GM18526 (cell line): Measurements from ENCODE around the gene PPARD.

Source experiments
- POLR2A ChIP-seq: IDR thresholded peaks from 3 replicates; pipeline ENCODE4 v1.6.1; 2011; ENCODE audit not compliant: insufficient read length; ENCODE audit errors: extremely low read depth

PPARD gene

DNA sequence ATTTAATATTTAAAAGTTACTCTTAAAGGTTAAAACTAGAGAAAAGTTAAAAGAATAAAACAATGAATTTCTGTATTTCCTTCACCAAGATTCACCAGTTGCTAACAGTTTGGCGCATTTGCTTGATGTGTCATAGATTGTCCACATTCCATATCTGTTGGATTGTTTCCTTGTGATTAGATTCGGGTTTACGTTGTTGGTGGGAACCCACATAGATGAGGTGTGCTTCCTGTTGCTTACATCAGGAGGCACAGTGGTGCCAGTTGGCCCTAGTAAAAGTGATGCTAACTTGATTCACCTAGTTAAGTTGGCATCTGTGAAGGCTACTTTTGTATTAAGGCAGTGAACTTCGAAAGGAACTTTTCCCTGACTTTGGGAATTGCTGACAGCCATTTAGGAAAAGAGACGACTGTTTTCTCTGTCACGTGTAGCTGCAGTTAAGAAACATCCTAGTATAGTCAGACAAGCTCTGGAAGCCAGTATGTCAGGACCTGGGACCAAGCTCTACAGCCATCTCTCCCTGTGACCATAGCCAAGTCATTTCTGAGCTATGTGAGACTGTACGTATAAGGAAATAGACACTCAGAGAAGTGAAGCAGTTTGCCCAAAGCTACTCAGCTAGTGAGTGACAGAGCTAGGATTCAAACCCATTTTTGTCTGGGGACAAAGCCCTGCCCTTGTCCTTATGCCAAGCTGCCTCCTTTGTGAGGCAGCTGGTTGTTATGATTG, 49.0 kb downstream of the PPARD start:
- TF ChIP-seq POLR2A, result no peak

- no peak for TF ChIP-seq POLR2A
These were observed 49.8 kb downstream of the PPARD start for GRCh38 chr6:35392111-35392702.

GRCh38 chr6:35392773-35393672, 50.7 kb downstream of the PPARD start:
- TF ChIP-seq POLR2A, result no peak

GRCh38 chr6:35396991-35397390, 54.6 kb downstream of the PPARD start:
- no peak for TF ChIP-seq POLR2A

DNA sequence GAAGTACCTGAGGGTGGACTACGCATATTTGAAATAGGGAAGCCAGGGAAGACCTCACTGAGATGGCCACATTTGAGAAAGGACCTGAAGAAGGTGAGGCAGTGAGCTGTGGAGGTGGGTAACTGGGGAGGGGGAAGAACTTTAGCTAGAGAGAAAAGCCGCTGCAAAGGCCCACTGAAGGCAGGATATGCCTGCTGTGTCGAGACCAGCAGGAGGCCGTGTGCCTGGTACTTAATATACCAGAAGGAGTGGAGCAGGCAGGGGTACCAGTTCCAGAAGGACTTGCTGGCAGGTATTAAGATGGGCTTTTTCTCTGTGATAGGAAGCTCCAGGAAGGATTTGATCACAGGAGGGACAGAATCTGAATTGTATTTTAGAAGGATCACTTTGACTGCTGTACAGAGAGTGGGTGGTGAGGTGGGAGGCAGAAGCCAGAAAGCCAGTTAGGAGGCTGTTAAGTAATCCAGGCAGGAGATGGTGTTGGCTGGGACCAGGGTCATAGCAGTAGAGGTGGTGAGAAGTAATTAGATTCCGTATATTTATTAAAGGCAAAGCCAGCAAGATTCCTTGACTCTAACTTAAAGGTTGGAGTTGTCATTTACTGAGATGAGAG, 55.6 kb downstream of the PPARD start:
- TF ChIP-seq POLR2A, result no peak

GRCh38 chr6:35398526-35398925, 56.2 kb downstream of the PPARD start:
- no peak for TF ChIP-seq POLR2A

- no peak for TF ChIP-seq POLR2A
These were observed 57.8 kb downstream of the PPARD start for GRCh38 chr6:35400111-35400510.

- no peak for TF ChIP-seq POLR2A
These were observed 58.5 kb downstream of the PPARD start for GRCh38 chr6:35400901-35401311.

- no peak for TF ChIP-seq POLR2A
These were observed 59.2 kb downstream of the PPARD start for GRCh38 chr6:35401514-35401913.

DNA sequence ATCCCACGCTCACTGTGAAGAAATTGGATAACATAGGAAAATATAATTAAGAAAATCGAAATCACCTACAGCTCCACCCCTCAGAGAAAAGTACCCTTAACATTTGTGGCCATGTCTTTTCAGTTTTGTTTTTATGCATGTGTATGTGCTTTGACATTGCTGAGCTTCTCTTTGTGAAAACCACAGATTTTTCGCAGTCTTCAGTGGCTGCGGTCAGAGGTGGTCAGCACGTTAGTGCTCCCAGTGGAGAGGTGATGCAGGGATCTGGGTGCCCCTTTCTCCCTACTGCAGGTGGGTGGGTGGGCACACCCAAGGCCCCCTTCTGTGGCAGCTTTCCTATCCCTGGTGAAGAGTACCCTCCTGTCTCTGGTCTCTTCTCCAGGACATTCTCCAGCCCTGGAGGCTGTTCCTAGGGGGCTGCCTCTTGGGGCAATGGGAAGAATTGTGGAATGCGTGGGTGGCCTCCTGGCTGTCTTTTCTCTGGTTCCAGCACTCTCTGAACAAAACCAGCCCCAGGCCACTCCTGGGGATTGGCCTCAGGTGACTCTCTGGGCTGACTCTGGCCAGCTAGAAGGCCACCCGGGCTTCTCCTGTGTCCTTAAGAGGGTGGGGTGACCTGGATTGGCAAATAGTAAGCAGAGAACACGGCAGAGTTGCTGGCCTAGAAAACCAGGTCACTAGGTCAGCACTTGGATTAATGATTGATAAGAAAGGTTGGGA, 59.9 kb downstream of the PPARD start:
- no peak for TF ChIP-seq POLR2A

GRCh38 chr6:35402856-35403191, 60.5 kb downstream of the PPARD start:
- TF ChIP-seq POLR2A, result no peak

DNA sequence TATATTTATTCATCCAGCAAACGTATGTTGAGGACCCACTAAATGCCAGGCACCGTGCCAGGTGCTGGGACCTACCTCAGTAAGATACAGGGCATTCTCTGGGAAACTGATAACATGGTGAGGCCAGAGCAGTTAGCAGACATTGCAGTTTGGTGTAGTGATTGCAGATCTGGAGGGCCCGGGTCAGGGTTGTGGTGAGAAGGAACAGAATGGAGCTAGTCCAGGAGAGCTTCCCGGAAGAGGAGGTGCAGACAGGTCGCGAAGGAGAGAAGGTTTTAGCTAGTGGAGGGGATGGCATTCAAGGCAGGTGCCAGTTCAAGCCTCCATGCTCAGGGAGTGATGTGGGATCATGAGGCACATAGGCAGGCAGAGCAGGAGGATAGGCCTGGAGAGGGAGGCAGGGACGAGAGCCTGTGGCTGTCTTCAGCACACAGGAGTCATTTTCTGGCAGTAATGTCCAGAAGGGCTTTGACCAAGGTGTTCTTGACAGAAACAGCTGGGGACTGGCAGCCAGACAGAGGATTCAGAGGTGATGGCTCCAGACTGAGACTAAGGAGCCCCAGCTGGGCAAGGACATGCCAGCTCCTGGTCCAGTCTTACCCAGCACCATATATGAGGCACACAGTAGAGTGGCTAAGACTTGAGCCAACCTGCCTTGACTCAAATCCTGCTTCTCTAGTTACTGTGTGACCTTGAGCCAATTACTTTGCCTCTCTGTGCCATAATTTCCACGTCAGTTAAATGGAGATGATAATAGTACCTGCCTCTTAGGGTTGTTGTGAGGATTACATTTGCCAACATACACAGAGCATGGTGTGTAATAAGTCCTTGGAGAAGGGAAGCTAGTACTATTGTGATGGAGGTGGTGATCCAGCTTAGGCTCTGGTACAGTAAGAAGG, 61.4 kb downstream of the PPARD start:
- no peak for TF ChIP-seq POLR2A

DNA sequence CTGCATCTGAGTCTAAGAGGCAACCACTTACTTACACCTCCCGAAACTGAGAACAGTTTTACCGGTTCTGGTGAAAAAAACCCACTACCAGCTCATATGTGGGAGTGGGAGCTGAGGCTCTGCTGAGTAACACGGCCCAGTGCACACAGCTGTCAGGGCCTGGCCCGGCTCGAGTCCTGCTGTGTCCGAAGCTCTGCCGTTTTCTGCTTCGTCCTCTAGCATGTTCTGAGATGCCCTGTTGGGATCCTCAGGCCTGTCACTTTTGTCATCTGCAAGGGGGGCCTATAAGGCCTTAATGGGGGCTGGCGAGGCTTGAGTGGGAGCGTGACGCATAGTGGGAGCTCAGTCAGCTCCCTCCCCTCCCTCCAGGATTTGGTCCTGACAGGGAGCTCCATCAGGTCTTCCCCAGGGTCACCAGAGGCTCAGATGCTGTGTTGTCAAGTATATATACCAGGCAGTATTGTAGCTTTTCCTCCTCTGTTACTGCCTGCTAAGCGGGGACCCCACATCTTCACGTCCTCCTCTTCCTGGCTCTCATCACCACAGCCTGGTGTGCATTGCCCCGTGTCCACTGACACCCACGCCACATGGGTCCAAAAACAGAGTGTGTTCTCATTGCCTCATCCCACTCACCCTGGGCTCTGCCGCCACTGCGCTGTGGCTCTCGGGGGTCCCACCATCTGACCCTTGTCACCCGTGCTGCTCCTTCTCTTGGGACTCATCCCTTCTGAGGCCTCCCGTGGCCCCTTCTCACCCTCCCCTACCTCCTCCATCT, 64.5 kb downstream of the PPARD start:
- no peak for TF ChIP-seq POLR2A
